Stimulated activated CD8-positive, alpha-beta memory T cell treated with anti-CD3 and anti-CD28 coated beads, Interleukin-4, amount 100 ng/mL, for 4 hours (primary cell): ENCODE data around the gene MITF.
"Not testable (repeated sequence)": the region's sequence is repeated elsewhere in the genome, so short reads cannot be mapped to it uniquely, and the experiment has no call there.

ENCODE experiments used
- DNase-seq, 2 donors: peaks; one replicate each; pipeline ENCODE4 v3.0.0-alpha.2; 2020; ENCODE audit warnings: low read depth in 2 of 2, low spot score in 1 of 2

The MITF gene

GRCh38 chr3:69906351-69906966 is 167.2 kb downstream of the MITF start:
- DNase-seq: no peak

GRCh38 chr3:69907554-69907953 is 168.3 kb downstream of the MITF start:
- DNase-seq: no peak

GRCh38 chr3:69909859-69910258 is 170.6 kb downstream of the MITF start:
- not testable (repeated sequence) for DNase-seq

- no peak for DNase-seq
These were observed 174.2 kb downstream of the MITF start for GRCh38 chr3:69913422-69913821.

- no peak for DNase-seq
These were observed 175.1 kb downstream of the MITF start for GRCh38 chr3:69914395-69914794.

- no peak for DNase-seq
These were observed 176.5 kb downstream of the MITF start for GRCh38 chr3:69915726-69916125.

GRCh38 chr3:69920009-69920408 is 180.7 kb downstream of the MITF start:
- DNase-seq: not testable (repeated sequence)

- no peak for DNase-seq
These were observed 182.4 kb downstream of the MITF start for GRCh38 chr3:69921651-69922050.

GRCh38 chr3:69922521-69923000 is 183.3 kb downstream of the MITF start:
- DNase-seq: no peak

- DNase-seq: no peak
These were observed 186.2 kb downstream of the MITF start for GRCh38 chr3:69925506-69925905.

- DNase-seq: no peak
These were observed 187.1 kb downstream of the MITF start for GRCh38 chr3:69926385-69926784.

- no peak for DNase-seq
These were observed 188.3 kb downstream of the MITF start for GRCh38 chr3:69927571-69927970.

GRCh38 chr3:69929019-69929418 is 189.8 kb downstream of the MITF start:
- no peak for DNase-seq

GRCh38 chr3:69930564-69930963 is 191.3 kb downstream of the MITF start:
- DNase-seq: no peak

GRCh38 chr3:69932087-69932486 is 192.8 kb downstream of the MITF start:
- no peak for DNase-seq

- no peak for DNase-seq
These were observed 193.2 kb downstream of the MITF start for GRCh38 chr3:69932501-69932900.

- DNase-seq: no peak
These were observed 195.1 kb downstream of the MITF start for GRCh38 chr3:69934398-69934797.

GRCh38 chr3:69936266-69936665 is 197.0 kb downstream of the MITF start:
- DNase-seq: no peak

GRCh38 chr3:69938061-69938460 is 198.8 kb downstream of the MITF start:
- DNase-seq: no peak

GRCh38 chr3:69938931-69939330 is 199.7 kb downstream of the MITF start:
- no peak for DNase-seq

GRCh38 chr3:69941037-69941436 is 201.8 kb downstream of the MITF start:
- DNase-seq: no peak

GRCh38 chr3:69941439-69942176 is 202.3 kb downstream of the MITF start:
- no peak for DNase-seq
